Amniotic stem cell (primary cell): ENCODE results near the gene CD68.
"Not testable (repeated sequence)": the region's sequence is repeated elsewhere in the genome, so short reads cannot be mapped to it uniquely, and the experiment has no call there.

ENCODE experiments used
- DNase-seq: peaks from one replicate; lab custom pipeline; 2025; lab: John Stamatoyannopoulos, UW

The CD68 gene

DNA sequence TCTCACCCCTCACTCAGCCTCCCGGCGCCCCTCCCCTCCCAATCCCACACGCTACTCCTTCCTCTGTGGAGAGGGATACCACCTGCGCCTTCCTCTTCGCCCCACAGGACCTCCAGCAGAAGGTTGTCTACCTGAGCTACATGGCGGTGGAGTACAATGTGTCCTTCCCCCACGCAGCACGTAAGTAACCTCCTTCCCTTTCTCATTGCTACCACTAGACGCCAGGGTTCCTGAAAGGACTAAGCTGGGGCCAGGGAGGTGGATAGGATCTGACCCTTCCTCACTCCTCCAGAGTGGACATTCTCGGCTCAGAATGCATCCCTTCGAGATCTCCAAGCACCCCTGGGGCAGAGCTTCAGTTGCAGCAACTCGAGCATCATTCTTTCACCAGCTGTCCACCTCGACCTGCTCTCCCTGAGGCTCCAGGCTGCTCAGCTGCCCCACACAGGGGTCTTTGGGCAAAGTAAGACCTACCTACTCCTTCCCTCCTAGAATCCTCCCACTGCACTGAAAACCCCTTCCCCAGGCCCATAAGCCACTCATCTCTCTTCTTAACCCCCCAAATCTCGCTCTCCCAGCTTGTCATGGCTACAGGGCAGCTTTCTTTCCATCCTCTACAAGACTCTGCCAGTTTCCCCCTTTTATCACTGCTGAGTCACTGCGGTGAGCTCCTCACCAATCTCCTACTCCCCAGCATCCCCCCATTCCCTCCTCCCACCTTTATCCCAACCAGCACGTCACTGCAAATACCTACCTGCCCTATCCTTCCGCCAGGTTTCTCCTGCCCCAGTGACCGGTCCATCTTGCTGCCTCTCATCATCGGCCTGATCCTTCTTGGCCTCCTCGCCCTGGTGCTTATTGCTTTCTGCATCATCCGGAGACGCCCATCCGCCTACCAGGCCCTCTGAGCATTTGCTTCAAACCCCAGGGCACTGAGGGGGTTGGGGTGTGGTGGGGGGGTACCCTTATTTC is 1.5 kb downstream of the CD68 start:
- no peak for DNase-seq

- DNase-seq, result no peak
These were observed 3.2 kb downstream of the CD68 start for GRCh38 chr17:7582396-7583252.

DNA sequence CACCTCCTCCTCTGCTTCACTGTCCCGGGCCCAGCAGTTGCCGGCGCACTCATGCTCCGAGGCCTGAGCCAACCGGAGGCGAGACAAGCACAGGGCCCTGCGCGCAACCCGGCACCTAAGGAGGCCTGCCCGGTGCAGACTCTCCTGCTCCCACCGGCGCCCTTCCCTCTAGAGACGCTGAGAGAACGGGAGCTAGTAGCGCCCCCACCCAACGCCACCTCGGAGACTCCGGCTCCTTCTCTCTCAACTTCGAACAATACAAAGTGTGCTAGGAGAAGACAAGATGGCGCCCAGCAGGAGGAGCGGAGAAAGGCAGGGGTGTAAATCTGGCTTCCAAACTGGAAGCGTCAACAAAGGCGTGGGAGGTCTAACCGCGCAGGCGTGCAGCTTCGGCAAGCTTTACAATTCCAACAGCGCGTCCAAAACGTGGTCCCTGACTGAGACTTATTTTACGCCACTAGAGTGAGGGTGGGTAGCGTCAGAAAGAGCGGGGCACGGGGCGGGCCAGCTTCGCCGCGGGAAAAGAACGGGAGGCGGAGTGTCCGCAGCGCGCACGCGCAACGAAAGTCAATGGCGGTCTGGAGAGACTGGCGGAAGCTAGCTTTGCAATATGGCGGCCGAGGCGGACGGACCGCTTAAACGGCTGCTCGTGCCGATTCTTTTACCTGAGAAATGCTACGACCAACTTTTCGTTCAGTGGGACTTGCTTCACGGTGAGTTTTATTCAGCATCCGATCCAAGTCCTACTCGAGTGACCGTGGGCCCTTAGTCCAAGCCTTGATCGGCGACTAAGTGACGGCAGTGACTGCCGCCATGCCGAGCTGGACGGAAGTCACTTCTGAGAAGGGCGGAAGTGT is 4.0 kb downstream of the CD68 start, which contains the start of gene MPDU1:
TSS of gene MPDU1 (plus strand) at position 600 of the 857 bp plus-strand sequence. CDS start at position 611, 11 bp downstream.
- DNase-seq, result peak; percentile 93

GRCh38 chr17:7586673-7587419 is 7.4 kb downstream of the CD68 start:
- DNase-seq, result no peak

- DNase-seq, result peak; percentile 92
These were observed 8.1 kb downstream of the CD68 start for GRCh38 chr17:7587420-7588151.

GRCh38 chr17:7588553-7589203 is 9.2 kb downstream of the CD68 start:
- DNase-seq, result no peak

- DNase-seq, result peak; percentile 61
These were observed 9.9 kb downstream of the CD68 start for GRCh38 chr17:7589204-7589868.

DNA sequence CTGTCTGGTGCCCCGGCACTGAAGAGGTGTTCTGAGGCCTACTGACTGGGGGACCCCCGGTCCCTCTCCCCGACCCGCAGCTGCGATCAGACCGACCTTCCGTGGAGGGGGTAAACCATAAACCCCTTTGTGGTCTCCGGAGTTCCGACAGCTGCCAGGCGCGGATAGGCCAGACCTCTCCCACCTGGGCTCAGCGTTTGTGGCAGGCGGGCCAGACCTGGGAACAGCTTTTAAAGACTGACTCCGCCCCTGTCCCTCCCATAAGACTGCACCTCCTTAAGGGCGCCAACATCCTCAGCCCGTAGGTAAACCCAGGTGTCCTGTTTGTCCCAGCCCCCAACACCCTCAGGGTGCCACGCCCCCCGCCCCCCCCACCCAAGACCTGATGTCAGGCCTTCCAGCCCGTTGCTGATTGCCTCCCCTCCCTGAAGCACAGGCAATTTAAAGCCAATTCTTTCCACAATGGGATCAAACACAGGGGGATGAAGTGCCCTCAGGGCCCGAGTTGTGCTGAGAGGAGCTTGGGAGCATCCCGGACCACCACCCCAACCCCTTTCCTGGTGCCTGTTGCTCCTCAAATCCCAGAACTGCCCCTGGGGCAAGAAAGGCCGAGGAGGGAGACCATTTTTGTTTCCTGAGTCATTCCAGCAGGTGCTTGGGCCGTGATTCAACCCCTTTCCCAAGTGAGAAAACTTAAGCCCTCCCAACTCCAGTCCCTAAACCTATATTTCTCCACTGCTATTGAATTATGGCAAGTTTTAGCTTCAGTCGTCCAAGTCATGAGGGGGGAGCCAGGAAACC is 10.7 kb downstream of the CD68 start, which contains the start of gene SOX15:
TSS of gene SOX15 (minus strand) at position 204 of the 801 bp plus-strand sequence. CDS start 418 bp downstream, outside the sequence.
- DNase-seq, result no peak

DNA sequence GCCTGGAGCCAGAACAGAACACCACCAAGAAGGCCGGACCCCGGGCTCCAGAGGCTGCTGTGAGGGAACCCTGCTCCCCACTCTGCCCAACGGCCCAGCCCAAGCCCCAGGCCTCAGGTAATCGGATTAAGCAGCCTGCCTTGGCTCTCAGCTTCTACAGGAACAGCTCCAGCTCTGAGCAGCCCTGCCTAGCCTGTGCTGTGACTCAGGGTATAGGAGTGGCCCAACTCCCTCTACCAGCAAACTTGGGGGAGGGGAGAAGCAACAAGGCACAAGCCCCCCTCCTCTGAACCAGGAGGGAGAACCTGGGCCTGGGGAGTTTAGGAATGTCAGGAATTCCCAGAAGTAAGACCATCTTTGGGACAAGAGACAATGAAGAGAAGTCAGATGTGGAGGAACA is 11.3 kb downstream of the CD68 start:
- peak; percentile 45 for DNase-seq

DNA sequence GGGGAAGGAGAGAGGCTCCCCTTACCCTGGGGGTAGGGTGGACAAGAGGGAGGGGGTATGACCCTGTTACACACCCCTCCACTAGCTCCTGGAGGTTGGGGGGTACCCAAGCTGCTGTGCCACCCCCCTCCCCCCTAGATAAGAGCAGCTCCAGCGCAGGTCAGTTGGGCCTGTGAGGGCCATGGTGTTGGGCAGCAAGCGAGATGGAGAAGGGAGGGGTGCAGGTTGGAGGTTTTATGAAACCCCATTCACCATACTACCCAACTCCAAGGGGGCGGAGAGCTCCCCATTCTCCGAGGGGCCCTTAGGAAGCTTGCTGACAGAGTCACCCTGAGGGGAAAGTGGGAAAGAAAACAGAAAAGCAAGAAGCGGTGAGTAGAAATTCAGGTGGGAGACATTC is 12.2 kb downstream of the CD68 start:
- DNase-seq, result no peak

DNA sequence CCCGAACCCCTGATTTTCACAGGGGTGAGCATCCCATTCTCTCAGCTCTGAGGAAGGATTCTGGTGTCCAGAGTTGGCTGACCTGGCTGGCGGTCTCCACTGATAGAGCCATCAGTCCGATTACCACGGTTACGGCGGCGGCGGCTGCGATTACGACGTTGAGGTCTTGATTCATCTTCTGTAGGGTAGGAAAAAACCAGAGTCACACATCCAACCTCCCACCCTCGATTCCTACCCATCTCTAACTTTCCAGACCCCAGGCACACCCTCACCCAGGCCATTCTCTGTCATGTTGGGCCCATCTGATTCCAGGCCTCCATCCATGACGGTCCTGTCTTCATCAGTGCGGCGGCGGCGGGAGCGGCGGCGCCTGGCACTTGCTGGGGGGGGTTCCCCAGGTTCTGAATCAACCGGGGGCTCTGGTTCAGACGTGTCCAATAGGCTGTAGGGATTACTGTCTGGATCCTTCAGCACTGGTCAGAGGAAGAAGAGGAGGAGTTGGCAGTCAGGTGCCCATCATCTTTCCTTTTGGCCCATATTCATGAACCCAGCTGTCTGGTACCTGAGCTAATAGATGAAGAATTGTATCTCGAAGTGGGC is 13.1 kb downstream of the CD68 start:
- no peak for DNase-seq

DNA sequence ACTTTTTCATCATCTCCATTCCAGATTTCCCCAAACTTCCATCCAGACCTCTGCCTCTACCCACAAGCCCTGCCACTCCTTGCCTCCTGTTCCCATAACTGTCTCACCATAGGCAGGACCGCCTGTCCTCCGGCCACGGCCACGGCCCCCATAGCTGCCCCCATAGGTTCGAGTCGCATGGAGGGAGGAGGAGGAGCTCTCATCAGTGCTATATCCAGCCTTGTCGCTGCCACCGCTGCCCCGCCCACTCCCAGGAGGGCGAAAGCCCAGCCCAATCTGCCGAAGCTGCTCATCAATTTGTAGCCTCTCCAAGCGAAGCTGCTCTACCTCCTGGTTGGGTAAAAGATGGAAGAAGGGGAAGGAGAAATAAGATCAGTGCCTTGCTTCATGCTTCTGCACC is 13.9 kb downstream of the CD68 start:
- no peak for DNase-seq

- not testable (repeated sequence) for DNase-seq
These were observed 18.1 kb downstream of the CD68 start for GRCh38 chr17:7597561-7597960.

- DNase-seq, result no peak
These were observed 26.8 kb downstream of the CD68 start for GRCh38 chr17:7606280-7606679.

DNA sequence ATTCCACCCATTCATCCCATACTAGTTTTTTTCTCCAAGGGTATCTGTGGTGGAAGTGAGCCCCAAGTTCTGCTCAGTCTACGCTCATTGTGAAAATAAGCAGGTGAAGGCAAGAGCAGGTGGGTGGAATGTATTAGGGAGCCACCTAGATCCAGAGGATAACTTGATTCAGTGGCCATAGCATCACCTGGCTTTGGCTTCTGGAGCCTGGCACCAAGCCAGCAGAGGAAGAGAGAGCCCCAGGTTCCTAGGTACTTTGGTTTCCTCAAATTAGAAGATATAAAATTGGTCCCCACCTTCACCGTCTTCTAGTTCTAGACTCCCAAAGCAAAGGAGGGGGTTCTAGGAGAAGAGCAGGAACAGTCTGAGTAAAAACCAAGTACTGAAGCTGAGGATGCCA is 31.2 kb downstream of the CD68 start:
- DNase-seq, result no peak

DNA sequence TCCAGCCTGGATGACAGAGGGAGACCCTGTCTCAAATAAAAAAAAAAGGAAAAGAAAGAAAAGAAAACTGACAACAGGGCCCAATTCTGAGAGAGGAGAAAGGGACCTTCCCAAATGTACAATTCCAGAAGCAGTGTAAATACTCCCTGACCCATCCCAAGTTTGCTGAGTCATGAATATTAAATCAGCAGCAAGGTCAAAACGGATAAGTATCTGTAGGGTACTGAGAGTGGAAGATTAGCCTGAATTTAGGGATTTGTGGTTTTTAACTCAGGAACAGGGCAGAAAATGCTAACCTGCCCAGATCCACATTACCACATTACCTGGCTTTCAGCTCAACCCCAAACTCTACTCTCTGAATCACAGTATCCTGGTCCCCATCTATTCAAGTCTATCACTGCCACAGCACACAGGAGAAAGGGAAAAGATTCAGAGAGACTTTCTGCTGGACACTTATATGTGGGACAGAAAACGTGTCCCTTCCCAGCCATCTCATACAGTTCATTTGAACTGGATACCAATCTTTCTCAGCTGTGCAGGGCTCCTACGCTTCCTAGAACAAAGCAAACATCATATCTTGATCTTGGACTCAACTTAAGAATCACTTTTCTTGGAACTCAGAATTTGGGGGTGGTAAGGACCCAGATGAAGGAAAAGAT is 32.3 kb downstream of the CD68 start:
- no peak for DNase-seq

DNA sequence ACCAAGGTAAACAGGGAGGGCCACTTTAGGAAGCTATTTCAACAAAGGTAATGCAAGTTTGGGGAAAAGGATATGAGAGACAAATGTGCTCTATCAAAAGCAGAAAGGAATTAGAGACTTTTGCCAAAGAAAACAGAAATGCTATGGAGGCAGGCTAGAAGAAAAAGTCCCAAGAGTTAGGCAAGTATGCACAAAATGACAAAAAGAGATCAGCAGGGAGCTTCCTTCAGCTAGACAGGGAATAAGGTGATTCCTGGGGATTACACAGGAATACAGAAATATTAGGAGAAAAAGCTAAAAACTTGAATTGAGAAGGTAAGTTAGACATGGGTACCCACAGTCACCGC is 32.8 kb downstream of the CD68 start:
- no peak for DNase-seq
